G401.6 (cell line): ENCODE data around the gene INTS15.
"Not testable (repeated sequence)": the region's sequence is repeated elsewhere in the genome, so short reads cannot be mapped to it uniquely, and the experiment has no call there.

Experiments used
- FAIRE-seq: peaks from 2 replicates; lab custom pipeline; 2012; peaks lifted over from hg19 to GRCh38; lab: Jason Lieb, UNC

The INTS15 gene

DNA sequence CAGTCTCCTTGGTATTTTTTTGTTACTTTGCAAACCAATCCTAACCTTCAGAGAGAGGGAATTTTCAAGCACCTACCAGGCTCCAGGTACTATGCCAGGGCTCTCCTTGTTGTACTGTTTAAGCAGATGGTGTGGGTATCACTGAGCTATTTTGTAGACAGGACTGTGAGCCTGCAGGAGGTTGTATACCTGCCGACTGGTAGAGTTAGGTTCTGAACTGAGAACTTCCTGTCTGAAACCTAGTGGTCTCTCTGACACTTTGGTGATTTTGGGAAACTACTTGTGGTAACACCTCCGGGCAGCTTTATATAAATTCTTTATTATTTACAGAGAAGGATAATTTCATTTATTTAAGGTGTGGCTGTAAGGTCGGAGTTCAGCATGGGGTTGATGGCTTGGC is 30.1 kb downstream of the INTS15 start:
- no peak for FAIRE-seq

DNA sequence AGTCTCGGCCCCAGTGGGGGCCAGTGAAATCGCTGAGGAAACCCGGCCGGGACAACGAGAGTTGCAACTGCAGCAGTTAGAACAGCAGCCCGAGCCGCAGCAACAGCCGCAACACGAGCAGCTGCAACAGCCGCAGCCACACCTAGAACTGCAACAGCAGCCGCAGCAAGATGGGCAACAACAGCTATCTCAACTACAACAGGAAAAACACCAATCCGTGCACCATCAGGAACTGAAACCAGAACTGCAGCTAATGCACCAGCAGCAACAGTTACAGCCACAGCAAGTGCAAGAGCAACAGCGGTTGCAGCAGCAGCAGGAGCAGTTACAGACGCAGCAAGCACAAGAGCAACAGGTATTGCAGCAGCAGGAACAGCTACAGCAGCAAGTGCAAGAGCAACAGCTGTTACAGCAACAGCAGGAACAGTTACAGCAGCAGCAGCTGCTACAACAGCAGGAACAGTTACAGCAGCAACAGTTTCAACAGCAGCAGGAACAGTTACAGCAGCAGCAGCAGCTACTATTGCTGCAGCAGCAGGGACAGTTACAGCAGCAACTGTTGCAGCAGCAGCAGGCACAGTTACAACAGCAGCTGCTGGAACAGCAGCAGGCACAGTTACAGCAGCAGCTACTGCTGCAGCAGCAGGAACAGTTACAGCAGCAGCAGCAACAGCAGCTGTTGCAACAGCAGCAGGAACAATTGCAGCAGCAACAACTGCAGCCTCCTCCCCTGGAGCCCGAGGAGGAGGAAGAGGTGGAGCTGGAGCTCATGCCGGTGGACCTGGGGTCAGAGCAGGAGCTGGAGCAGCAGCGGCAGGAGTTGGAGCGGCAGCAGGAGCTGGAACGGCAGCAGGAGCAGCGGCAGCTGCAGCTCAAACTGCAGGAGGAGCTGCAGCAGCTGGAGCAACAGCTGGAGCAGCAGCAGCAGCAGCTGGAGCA is 31.6 kb downstream of the INTS15 start:
- no peak for FAIRE-seq

DNA sequence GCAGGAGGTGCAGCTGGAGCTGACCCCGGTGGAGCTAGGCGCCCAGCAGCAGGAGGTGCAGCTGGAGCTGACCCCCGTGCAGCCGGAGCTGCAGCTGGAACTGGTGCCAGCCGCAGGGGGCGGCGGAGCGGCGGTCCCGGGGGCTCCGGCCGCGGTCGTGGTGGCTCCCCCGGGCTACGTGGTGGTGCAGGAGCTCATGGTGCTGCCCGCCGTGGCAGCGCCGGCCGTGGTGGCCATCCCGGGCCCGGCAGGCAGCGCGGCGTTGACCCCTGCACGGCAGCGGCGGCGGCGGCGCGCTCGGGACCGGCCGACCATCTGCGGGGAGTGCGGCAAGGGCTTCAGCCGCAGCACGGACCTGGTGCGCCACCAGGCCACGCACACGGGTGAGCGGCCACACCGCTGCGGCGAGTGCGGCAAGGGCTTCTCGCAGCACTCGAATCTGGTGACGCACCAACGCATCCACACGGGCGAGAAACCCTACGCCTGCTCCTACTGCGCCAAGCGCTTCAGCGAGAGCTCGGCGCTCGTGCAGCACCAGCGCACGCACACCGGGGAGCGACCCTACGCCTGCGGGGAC is 32.4 kb downstream of the INTS15 start:
- FAIRE-seq, result no peak

DNA sequence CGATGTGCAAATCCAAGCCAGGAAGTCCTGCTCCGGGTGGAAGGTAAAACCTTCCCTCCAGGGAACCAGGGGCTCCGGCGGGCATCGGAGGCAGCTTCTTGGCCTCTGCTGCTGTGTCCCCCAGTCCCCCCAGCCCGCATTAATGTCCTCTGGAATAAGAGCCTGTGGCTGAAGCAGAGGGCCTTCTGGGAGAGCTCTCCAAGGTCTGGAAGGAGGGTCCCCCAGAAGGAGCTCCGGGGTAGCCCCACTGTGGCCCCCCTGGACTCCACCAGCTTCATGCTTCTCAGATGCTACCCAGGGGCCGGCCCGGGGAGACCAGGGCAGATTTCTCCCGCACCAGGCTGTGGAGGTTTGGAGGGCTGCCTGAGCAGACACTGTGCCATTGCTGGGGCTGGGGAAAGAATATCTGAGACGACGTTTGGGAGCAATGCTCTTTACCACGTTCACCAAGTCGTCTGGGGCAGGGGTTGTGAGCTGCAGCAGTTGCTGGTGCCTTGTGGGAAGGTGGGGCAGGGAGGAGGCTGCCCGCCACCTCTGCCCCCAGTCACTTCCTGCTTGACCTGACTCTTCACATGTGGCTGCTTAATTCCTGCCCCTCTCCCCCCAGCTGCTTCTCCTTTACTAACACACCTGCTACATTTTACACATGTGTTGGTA is 33.9 kb downstream of the INTS15 start:
- no peak for FAIRE-seq

DNA sequence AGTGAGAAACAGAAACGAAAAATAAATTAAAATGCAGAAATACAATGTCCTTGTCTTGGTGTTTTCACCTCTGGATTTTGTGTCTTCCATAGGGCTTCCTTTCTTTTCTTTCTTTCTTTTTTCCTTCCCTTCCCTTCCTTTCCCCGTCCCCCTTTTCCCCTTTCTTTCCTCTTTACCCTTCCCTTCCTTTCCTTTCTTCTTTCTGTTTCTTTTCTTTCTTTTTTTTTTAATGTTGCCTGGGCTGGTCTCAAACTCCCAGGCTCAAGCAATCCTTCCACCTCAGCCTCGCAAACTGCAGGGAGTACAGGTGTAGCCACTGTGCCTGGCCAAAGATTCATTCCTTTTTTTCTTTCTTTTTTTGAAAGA is 34.4 kb downstream of the INTS15 start:
- no peak for FAIRE-seq

DNA sequence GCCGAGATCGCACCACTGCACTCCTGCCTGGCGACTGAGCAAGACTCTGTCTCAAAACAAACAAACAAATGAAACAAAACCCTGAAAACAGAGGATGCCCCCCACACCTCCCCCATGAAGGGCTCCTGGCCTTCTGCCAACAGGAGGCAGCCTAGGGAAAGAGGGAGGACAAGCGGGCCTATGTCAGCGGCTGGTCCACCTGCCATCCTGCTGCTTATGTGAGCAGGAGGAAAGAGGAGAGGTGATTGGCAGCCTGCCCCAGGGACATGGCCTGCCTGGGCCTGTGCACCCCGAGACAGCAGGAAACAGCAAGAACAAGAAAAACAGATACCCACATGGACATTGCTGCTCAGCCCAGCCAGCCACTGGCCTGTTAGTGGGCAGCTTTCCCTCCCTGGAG is 38.2 kb downstream of the INTS15 start:
- FAIRE-seq, result no peak

DNA sequence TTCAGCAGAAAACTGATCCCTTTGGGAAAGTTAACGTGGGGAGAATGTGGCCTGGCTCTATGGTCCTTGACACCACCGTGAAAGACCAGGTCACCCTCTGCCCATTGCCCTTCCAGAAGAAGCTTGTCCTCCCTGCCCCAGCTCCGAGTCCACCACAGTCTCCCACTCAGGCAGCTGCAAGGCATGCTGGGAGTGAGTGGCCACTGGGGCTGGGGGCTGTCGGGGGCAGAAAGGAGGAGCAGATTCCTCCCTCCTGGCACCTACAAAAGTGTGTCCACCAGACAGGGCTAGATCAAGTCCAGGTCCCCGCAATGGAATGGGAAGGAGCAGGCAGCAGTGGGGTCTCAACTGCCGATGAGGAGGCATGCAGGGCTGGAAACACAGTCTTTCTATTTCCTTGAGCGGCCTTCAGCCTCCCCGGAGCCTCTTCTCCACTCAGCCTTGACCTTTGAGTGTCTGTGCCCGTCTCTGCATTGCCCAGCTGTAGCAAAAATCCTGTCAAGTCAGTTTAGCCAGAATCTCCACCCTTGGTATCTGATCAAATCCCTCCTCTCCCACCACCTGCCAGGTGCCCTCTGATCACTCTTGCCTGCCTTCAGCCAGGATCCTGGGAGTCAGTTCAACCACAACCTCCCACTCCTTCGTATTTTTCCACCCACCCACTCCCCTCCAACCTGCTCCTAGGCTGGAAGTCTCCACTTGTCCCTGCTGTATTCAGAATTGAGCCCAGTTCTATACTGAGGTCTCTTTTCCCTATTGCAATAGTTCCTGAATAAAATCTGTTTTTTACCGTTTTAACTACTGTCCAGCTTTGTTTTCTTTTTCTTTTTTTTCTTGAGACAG is 40.4 kb downstream of the INTS15 start:
- FAIRE-seq, result no peak

DNA sequence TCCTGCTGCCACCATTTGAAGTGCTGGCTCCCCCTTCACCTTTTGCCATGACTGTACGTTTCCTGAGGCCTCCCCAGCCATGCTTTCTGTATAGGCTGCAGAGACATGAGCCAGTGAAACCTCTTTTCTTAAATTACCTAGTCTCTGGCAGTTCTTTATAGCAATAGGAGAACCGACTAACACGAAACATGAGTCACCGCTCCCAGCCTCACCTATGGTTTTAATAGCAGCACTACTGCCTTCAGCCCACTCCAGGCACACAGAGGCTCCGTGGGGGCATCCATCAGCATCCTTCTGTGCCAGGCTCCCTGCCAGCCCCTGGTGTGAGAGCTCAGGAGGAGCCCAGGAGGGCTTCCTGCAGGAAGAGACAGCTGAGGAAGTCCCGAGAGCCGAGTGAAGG is 41.8 kb downstream of the INTS15 start:
- FAIRE-seq, result no peak

DNA sequence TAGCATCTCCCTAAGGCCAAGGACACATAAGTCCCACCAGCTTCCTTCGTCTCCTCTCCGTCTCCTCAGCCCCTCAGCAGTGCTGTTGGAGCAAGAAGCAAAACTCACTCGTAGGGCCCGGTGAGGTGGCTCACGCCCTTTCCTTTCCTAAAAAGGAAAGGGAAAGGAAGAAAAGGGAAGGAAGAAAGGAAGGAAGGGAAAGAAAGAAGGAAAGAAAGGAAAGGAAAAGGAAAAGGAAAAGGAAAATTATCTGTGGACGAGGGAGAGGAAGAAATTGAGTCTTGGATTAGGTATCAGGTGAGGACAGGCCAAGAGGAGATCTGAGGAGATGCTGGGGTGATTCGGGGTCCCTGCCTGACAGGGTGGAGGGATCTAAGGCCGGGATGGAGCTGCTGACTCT is 44.2 kb downstream of the INTS15 start:
- FAIRE-seq, result no peak

DNA sequence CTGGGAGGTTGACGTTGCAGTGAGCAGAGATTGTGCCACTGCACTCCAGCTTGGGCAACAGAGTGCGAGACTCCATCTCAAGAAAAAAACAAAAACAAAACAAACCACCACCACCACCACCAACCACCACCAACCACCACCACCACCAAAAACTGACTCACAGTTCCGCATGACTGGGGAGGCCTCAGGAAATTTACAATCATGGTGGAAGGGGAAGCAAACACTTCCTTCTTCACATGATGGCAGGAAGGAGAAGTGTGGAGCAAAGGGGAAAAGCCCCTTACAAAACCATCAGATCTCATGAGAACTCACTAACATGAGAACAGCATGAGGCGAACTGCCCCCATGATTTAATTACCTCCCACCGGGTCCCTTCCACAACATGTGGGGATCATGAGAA is 45.1 kb downstream of the INTS15 start:
- not testable (repeated sequence) for FAIRE-seq

DNA sequence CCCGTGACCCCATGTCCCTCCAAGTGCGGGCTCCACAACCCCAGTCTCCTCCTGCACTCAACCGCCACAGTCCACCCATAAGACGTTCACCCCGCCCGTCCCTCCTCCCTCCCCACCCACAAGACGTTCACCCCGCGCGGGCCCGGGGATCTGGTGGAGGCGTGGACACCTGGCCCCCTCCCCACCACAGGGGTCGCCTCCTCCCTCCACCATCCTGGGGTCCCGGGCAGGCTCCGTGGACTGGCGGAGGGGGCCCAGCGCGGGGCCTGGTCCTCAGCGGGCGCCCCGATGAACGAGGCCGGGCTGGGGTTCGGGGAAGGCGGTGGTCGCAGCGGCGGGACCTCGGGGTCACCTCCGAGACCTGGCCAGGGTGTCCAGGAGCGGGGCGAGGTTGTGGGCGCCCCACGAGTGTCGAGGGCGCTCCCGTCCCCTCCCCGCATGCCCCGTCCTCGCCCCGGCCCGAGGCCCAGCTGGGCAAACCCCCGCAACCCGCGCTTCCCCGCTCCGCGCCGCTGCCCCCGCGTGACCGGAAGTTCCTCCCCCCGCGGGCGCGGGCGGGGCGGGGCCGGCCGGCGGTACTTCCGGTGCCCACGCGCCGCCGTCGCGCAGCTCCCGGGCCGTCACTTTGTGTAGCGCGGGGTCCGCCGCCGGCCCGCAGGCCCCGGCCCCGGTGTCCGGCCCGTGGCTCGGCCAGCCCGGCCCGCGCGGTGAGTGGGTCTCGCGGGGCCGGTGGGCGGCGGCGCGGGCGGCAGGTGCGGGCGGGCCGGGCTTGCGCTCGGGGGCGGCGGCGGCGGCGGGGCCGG is 47.1 kb downstream of the INTS15 start, which contains the start of gene ZNF316:
Gene ZNF316, plus strand, starts transcription at position 578 of the 803 bp plus-strand sequence. CDS start 5,092 bp downstream, outside the sequence.
- no peak for FAIRE-seq

DNA sequence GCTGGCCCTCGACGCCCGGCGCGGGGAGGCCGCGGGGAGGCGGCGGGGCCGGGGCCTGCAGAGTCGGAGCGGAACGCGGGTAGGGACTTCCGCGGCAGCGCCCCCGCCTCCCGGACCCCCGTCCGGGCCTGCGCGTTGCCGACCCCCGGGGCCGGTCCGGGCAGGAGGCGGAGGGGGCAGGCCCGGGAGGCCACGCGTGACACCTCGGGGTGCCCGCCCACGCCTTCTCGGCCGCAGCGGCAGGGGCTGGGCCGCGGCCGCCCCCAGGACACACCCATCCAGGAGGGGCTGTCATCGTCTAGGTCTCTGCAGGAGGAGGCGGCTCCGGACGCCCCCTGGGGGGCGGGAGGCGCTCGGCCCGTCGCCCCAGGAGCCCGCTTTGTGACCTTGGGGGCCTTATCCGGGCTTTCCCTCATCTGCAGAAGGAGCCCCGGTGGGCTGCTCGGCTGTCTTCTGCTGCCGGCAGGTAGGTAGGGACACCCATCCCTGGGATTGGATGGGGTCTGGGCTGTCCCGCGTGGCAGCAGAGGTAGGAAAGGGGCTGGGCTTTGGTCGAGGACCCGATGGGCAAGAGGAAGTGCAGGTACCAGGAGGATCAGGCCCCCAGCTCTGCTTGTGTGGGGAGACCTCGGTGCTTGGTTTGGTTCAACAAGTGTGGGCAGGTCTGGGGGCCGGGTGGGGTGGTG is 47.9 kb downstream of the INTS15 start:
- no peak for FAIRE-seq

DNA sequence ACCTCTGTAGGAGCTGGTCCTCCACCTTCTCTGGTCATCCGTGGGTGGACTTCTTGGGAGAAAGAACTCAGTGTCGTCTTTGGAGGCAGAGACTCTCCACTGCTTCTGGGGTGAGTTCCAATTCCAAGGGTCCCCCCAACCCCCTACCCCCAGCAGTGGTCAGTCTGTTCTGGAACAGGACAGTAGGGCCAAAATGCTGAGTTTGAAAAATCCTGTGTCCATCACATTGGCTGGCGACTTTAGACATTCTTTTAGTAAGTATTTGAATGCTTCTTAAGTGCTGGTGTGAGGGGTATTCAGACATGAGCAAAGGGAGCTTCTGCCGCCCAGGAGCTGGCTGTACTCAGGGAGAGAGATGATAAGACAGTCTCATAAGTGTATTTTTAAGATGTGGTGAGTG is 49.2 kb downstream of the INTS15 start:
- no peak for FAIRE-seq

DNA sequence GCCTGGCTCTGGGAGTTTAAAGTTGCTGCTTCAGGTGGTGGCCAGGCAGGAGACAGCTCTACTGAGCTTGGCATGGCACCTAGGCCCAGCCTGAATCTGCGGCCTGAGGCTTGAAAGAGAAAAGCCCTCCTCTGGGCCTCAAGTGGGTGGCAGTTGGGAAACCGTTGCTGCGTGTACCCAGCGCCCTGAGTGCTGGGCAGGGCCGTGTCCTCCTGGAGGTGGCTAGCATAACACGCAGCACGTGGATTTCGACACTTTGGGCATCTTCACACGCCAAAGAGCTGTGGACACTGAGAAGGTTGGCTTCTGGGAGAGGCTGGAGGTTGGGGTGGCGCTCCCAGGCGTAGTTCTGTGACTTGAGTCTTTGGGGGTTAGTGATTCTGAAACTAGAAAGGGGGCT is 49.8 kb downstream of the INTS15 start:
- FAIRE-seq, result no peak

DNA sequence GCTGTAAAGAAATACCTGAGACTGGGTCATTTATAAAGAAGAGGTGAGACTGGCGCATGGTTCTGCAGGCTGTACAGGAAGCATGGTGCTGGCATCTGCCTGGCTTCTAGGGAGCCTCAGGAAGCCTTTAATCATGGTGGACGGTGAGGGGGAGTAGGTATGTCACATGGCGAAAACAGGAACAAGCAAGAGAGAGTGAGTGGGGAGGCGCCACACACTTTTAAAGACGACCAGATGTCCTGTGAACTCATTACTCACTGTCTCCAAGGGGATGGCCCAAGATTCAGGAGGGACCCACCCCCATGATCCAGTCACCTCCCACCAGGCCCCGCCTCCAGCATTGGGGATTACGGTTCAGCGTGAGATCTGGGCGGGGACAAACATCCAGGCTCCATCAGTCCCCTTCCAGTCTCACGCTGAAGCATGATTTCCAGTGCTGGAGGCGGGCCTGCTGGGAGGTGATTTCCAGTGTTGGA is 50.5 kb downstream of the INTS15 start:
- no peak for FAIRE-seq

DNA sequence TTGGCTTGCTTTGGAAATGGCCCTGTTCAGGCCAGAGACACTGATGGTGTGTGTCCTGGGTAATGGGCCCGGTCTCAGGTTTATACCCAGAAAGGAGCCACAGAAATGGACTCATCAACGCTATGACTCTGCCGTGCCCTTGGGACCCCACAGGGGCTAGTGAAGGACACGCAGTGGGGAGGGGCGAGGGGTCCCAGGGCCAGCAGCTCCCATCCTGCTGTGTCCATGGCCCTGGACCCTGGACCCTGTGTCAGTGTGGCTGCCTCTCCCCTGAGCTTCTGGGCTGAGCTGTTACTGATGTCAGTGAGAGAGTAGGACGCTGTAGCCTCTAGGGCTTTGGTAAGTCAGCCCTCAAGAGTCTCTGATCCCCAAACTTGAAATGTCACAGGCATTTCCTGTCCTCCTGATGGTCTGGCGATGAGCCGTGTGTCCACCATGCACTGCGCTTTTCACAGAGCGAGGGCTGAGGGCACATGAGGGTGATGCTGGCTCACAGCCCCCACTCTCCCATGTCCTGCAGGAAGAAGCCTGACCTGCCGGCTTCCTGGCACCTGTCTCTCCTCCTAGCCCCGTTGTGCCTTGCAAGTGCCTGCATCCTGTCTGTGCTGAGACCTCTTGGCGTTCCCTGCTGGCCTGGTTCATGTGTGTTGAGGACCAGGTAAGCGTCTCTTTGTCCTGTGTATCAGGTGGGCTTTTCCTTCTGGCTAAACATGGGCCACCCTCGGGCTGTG is 51.6 kb downstream of the INTS15 start:
- no peak for FAIRE-seq

DNA sequence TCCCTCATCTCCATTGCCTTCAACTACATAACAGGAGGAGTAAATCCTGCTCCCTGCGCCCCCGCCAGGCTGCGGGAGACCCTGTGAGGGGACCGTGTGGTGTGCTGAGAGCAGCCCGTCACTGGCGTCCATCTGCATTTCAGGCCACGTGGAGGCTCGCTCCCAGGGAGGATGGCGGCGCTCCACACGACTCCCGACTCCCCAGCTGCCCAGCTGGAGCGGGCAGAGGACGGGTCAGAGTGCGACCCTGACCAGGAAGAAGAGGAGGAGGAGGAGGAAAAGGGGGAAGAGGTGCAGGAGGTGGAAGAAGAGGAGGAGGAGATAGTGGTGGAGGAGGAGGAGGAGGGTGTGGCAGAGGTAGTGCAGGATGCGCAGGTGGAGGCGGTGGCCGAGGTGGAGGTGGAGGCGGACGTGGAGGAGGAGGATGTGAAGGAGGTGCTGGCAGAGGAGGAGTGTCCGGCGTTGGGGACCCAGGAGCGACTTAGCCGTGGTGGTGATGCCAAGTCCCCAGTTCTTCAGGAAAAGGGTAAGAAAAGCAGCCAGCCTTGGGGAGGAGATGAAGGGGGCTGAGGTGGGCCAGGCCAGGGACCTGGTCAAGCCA is 52.5 kb downstream of the INTS15 start:
- FAIRE-seq, result no peak

DNA sequence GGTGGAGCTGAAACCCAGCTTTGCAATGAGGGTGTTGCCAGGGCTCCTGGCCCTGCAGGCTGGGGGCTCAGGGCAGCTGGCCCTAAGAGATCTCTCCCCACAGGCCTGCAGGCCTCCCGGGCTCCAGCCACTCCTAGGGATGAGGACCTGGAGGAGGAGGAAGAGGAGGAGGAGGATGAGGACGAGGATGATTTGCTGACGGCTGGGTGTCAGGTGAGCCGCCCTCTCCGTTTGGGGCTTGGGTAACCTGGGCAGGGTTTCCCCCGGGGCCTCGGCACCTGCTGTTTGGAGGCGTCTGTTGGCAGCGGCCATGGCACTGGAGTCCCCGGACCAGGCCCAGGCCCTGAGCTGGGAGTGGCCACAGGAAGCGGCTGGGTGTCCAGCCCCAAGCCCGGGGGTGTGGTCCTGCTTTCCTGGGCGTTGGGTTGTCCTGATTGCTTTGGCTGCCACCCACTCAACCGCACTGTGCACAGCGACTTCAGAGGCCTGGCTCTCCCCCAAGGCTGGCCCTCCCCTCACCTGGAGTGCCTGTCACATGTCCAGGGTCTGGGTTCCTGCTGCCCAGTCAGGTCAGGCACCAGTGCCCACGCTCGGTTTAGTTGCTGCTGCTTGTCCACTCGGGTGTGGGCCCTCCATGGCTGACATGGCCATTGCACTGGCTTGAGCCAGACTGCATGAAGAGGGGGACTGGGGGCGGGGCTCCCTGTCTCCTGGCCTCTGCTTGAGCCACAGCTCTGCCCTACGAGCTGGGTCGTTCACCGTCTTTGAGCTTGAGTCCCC is 53.2 kb downstream of the INTS15 start:
- FAIRE-seq, result no peak
